CD4-positive, alpha-beta T cell treated with Interferon alpha-2 for 1 hour (primary cell): ENCODE data around the gene RUBCNL.
A peak's percentile ranks its signal among the peaks of the same experiment; 100 is the strongest.

ENCODE experiments used
- DNase-seq, 2 donors: peaks; one replicate each; pipeline ENCODE4 v3.0.0-alpha.2; 2020 to 2022

Gene RUBCNL

DNA sequence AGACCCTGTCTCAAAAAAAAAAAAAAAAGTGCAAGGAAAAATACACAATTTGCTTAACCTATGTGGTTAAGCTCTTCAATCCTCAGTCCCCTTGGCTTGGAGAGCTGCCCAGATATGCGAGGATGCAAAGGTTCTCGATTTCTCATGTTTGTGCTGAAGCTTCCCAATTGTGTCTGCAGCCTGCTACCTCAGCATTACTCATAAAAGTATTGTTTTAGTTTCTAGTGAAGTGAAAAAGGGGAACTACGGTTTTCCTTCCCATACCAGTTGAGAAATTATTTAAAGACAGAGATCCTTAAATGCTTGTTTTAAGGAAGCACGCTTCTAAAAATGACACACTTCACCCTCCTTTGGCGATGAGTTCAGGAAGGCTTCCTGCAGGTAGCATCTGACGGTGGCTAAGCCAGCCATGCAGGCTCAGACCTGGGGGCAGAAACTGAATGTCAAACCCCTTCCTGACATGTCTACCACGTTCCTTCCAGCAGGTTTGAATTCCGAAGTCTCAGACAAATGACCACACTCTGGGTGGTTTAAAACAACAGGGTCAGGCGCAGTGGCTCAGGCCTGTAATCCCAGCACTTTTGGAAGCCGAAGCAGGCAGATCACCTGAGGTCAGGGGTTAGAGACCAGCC, 47.9 kb downstream of the RUBCNL start:
- peak in 1 of 2 donors; percentile 55 for DNase-seq

DNA sequence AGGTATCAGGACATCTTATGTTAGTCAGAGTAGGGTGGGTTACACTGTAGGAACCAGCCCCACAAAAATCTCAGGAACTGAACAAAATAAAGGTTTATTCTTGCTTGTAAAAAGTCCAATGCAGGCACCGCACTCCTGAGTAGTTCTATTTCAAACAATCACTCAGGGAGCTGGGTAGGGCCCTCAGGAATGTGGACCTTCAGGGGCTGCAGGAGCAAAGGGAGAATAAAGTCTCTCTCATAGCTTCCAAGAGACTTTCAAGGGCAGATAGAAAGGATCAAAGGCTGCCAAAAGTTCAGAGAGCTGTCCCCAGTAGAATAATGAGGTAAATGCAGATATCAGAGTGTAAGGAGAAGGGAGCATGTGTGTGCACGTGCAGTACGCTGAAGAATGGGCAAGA, 49.4 kb downstream of the RUBCNL start:
- no peak for DNase-seq

DNA sequence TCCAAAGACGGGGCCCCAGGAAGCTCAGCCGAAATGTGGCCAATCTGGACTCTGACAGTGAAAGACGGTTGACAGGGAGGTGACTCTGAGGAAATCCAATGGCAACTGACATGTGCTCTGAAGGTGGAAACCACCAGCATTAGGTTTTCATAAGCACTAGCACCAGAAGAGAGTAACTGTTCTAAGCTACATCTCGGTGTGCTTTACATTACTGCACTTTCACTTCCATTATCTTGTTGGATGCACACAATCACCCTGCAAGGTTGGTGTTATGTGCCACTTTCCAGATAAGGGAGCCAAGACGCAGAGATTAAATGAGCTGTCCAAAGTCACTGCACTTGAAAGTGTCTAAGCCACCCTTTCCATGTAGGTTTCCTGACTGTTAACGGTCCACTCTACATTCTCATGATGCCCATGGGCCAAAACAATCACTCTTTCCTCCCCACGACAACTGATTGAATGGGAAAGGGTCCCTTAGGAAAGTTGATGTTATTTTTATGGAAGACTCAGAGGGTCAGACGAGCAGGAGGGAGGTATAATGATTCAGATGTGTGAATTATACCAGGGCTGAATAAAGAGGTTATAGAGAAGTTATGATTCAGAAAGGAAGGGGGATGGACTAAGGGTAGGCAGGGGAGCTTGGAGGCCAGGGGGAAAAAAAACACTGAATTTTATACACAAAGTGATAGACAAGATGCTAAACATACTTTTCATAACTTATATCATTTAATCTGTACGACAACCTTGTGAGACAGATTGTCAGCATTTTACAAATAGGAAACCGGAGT, 52.8 kb downstream of the RUBCNL start:
- no peak for DNase-seq

DNA sequence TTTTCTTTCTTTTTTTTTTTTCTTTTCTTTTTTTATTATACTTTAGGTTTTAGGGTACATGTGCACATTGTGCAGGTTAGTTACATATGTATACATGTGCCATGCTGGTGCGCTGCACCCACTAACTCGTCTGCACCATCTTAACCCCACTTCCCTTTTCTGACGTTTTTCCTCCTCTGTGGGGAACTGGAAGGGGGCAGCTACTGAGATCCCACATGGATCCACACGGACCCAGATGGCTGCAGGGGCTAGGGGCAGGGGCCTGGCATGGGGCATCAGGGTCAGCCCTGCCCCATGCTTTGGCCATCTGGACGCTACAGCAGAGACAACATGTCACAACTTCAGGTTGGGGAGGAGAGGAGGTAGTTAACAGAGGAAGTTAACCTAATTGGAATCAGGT, 54.3 kb downstream of the RUBCNL start:
- no peak for DNase-seq

DNA sequence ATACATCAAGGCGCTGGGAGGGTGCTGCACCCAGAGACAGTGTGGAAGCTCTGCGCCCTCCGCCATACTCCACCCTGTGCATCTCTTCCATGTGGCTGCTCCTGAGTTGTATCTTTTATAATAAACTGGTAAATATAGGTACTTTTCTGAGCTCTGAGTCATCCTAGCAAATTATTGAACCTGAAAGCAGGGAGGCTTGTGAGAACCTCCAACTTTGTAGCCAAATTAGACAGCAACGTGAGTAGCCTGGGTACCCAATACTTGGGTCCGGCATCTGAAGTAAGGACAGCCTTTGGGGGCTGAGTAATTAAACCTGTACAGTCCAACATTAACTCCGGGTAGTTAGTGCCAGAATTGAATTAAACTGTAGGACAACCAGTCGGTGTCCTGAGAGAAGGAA, 57.4 kb downstream of the RUBCNL start:
- no peak for DNase-seq

DNA sequence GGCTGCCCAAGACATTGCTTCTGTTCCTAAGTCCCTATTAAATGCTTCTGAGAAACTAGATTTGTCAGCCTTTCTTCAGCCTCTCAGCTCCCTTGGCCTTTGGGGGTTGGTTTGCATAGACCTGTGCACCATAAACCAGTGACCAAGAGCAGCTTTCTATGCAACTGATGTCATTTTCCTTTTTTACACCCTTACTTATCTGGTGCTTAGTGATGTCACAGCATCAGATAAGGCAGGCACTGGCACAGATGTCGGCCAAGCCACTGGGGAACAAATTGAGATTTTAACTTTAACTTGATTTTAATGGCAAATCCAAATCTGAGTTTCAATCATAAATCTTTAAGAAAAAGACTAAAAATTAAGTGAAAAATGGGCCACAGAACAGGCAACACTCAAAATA, 59.8 kb downstream of the RUBCNL start:
- DNase-seq, result no peak

DNA sequence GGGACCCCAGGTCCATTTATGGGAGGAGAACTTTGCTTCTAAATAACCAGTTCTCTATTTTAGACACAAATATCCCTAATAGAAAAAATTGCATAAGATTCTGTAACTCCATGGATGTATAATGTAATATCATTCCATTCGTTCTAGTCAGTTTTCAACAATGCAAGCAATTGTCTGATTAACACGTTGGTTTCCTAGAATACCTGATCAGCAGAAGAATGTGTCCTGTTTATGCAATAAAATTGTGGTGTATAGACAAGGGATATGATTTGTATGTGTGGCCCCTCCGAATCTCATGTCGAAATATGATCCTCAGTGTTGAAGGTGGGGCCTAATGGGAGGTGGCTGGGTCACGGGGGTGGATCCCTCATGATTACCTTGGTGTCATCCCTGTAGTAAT, 62.1 kb downstream of the RUBCNL start:
- no peak for DNase-seq

DNA sequence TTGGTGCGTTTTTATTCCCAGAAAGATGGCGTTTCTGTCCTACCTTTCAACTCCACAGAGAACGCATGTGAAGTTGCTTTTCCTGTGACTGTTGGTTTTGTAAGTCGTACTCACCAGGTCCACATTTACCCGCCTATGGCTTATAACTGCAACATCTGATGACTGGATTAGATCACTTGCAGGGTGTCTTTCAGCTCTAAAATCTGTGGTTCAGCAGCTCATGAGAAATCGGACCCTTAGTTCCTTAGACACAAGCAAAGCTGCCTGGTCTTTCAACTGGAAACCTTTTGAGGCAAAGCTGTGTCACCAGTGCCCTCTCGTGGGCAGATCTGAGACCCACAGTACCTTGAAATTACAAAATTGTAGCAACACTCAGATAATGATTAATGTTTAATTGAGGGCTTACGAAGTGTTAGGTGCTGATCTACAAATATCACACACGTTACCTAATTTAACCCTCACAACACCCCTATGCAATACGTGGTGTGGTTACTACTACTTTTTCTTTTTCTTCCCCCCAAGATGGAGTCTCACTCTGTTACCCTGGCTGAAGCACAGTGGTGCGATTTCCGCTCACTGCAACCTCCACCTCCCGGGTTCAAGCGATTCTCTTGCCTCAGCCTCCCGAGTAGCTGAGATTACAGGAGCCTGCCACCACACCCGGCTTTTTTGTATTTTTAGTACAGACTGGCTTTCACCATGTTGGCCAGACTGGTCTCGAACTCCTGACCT, 65.4 kb downstream of the RUBCNL start:
- peak; percentile 76 to 78 for DNase-seq

DNA sequence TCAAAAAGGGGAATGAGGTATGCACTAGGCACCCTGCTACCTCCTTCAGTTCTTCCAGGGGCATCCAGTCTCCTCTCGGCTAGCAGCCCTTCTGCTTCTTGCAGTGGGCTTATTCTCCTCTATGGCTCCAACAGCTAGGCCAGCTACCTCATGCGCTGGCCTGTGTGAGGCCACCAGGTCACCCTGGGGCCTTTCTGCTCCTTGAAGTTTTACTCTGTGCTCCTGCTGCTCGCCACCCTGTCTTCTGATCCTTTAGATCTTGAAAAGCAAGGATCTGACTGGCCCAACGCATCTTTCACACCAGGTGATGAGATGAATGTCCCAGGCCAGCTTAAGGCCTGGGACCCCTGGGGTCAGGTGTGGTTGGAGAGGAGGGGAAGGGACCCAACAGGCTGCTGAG, 66.2 kb downstream of the RUBCNL start:
- no peak for DNase-seq

DNA sequence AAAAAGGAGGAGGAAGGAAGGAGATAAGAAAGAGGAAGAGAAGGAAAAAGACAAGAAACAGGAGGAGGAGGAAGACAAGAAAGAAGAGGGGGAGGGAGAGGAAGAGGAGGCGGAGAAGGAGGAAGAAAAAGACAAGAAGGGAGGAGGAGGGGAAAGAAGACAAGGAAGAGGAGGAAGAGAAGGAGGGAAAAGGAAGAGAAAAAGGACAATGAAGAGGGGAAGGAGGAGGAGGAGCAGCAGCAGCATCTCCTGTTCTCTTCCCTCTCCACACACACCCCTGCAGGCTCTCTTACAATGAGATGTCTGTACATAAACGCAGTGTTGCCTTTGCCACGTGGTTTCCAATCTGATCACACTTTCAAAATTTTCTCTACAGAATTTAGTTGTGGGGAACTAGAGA, 66.6 kb downstream of the RUBCNL start:
- no peak for DNase-seq

DNA sequence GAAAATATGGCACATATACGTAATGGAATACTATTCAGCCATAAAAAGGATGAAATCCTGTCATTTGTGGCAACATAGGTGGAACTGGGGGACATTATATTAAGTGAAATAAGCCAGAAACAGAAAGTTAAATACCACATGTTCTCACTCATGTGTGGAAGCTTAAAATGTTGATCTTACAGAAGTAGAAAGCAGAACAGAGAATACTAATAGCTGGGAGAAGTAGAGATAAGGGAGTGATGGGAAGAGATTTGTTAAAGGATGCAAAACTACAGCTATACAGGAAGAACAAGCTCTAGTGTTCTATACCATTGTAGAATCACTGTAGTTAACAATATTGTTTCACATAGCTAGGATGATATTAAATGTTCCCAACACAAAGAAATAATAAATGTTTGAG, 68.1 kb downstream of the RUBCNL start:
- DNase-seq, result no peak

DNA sequence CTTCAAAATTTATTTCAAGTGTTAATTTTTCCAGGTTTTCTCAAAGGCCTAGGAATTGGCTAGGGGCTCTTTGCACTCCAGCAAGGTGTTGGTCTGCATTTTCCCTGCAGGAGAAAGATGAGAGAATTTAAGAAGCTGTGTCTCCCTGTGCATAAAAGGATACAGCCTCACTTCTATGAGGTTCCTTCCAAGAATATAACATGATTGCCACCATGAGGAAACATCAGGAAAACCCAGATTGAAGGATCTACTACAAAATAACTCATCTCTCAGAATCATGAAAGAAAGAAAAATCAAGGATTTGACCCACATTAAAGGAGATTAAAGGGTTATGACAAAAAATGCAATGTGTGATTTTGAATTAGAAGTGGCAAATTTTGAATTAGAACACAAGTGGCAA, 69.9 kb downstream of the RUBCNL start:
- no peak for DNase-seq

DNA sequence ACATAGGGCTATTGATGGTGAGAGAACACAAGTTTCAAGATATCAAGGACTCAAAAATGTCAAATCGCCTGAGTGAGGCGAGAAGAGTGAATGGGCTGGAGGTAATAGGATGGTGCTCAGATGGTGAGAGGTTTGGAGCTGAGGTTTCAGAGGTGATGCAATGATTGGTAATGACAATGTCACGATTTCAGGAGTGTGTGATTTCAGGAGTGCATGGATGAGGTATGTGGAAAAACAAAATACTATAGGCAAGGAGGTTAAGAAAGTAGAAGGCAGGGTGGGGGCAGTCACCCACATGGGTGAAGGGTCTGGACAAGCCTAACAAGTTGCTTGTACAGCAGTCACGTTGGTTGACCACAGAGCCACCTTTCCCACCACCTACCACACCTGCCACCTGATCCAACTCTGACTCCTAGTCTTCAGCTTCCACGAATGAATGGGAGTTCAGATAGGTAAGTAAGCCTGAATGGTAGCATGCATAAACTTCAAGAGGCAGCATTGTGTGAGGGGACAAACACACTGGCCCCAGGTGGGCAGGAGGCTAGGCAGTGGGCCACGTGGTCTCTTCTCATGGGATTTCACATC, 71.5 kb downstream of the RUBCNL start:
- no peak for DNase-seq

DNA sequence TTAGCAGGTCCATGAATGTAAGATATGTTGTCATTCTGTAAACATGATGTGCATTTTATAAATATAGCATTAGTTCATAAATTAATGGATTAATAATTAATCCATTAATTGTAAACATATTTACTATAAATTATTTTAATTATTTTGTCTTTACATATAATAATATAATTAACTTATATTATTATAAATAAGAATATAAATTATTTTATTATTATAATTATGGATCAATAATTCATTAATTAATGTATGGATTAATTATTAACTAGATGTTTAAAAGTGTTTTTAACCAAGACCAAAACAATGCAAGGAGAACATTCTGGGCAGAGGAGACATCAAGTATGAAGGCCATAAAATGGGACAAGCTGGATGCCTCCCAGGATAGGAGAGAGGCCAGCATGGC, 72.0 kb downstream of the RUBCNL start:
- no peak for DNase-seq

DNA sequence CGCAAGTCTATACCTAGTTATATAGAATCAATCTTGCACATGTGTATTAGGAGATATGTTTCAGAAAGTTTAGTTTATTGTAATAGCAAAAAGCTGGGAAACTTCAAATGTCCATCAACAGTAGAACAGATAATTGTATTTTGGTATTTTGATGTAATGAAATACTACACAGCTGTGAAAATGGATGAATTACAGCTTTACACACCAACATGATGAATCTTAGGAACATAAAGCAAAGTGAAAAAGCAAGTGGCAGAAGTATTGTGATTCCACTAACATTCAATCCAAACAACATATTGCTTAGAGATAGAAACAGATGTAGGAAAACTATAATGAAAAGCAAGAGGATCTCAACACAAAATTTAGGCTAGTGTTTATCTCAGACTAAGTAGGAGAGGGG, 72.5 kb downstream of the RUBCNL start:
- DNase-seq, result no peak

DNA sequence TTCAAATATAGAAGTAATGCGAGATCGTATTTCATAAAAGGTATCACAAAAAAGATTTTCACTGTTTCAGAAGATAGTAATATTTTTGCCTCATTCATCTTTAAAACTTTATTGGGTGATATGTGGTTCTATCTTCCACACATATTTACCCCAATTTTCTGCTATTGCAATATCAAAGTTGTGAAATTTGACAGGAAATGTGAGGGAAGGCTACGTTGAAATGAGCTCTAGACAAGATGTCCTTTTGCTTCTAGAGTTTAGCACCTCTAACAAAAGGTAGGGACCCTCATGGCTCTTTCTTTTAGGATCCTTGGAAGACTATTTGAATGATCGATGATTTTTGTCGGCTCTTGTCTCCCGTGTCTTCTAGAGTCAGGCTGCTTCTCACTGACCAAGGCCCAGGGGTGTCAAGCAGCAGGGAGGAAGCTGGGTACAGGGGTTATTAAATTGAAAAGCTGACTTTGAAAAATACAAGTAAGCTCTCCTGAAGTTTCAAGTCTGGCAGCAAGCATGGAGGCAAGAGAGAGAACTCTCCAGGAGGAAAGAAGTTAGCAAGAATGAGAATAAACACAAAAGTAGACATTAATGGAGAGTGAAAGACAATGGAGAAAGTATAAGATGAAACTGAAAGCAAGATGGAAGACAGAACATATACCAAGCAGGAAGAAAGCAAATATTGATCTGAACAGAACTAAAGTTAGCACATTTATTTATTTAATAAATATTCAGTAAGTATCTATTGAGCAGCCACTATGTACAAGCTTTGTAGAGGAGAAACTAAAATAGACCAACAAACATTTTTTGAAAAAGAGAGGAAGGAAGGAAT, 73.4 kb downstream of the RUBCNL start:
- no peak for DNase-seq

DNA sequence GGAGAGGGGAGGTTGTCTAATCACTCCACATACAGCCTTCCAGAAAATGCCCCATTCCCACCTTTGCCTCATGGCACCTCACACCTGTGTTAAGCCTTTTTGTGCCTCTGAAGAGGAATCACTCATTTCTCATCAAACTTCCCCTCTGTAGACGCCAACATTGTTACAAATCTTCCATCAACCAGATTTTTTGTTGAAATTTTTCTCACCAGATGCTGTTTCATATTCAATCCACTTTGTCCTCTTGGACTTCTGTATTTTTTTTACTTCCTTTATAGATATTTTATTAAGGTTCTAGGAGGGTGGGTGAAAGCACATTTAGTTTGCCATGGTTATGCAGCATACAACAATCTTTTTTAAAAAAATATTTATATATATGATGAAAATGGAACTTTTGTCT, 74.0 kb downstream of the RUBCNL start:
- DNase-seq, result no peak

DNA sequence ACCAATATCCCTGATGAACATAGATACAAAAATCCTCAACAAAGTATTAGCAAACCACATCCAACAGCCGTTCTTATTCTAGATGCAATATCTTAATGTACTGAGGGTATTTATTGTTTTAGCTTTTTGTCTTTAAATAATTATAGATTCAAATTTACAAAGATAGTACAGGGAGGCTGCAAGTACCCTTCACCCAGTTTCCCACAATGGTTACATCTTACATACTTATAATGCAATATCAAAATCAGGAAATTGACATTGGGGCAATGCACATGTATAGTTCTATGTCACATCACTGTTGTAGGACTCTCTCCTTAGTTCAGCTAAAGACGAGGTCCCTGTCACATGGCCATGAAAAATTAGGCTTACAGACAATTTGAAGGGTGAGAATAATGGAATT, 75.8 kb downstream of the RUBCNL start:
- DNase-seq, result no peak

DNA sequence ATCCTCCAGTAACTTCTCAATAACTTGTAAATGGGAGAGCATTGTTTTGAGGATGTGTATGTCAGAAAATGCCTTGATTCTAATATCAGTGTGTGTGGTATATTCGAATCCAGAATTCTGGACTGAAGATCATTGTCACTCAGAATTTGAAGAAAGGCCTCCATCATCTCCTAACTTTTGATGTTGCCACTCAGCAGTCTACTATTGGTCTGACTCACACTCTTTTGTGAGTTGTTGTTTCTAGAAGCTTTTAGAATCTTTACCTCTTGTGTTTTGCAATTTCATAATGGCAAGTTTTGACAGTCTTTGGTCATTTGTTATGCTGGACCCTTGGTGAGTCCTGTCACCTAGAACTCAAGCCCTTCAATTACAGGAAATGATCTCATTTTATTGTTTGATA, 77.0 kb downstream of the RUBCNL start:
- no peak for DNase-seq

DNA sequence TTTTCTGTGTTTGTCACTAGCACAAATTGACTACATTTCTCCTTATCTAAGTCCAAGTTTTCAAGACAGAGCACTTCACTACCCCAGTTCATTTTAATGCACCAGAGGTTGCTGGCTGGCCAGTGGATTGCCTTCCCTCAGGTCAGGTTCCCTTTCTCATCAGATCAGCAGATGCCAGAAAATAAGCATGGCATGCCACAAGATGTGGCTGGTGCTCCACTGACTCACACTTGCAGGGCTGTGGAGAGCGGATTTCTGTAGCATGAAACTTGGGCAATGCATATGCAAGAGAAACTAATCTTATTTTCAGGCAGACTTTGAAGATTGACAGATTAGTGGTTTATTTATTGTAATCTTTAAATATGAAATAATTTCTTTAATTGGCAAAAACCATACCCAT, 79.5 kb downstream of the RUBCNL start:
- DNase-seq, result no peak

DNA sequence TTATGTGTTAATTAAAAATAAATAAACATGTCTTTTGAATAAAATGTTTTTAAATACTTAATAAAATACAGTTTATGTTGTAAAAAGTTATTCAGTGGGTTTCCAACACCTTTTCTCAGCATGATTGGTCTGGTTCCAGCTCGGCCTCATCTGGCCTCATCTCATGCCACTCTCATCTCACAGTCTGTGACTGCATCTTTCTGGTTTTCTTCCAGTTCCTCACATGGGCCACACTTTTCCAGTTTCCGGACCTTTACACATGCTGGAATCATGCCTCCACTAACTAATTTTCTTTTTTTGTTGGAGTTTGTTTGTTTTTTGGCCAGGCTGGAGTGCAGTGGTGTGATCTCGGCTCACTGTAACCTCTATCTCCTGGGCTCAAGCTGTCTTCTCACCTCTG, 82.5 kb downstream of the RUBCNL start:
- no peak for DNase-seq

DNA sequence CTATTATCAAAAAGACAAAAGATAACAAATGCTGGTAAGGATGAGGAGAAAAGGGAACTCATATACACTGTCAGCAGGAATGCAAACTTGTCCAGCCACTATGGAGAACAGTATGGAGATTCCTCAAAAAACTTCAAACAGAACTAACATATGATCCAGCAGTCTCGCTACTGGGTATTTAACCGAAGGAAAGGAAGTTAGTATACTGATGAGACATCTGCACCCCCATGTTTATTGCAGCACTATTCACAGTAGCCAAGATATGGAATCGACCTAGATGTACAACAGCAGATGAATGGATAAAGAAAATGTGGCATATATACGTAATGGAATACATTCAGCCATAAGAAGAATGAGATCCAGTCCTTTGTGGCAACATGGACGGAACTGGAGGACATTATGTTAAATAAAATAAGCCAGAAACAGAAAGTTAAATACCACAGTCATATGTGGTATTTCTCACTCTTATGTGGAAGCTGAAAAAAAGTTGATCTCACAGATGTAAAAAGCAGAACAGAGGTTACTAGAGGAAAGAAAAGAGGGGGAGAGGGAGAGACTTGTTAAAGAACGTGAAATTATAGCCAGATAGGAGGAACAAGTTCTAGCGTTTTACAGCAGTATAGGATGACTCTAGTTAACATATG, 83.2 kb downstream of the RUBCNL start:
- DNase-seq, result peak in 1 of 2 donors; percentile 15
